ENCODE results near the gene ZBTB46.
"Not testable (repeated sequence)": the region's sequence is repeated elsewhere in the genome, so short reads cannot be mapped to it uniquely, and the experiment has no call there.

Gene ZBTB46

DNA sequence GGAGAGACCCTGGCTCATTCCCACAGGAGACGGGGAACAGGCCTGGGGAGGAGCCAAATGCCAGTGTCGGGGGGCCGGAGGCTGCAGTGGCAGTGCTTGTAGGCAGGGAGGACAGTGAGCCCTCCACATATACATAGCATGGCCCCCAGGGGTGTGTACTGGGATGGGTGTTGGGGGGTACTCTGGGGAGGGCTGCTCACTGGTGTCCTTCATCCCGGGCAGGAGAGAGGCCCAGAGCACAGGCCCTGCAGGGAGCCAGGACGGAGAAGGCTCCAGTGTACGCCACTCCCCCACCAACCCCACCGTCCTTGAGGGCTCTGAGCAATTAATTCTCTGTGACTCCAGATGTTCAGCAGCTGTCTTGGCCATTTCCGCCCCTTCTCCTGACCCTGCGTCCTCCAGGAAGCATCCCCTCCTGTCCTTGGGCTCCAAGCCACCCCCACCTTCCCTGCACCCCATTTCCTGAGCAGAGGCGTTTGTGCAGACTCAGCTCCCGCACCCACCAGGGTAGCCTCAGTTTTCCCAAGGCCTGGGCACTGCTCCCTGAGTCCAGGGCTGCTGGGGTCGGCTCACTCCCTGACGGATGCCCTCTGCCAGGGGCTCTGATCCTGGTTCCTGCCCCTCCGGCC lies 26.8 kb upstream of the ZBTB46 start:
- H3K4me3 ChIP-seq (ENCODE audit: low read depth in 1 of 5, low read length in 5 of 5): peak overlapping the region in 3 of 5 donors; percentile 16 to 30 (median 18)
- H3K9me3 ChIP-seq (ENCODE audit: control insufficient read depth in 5 of 5, low read length in 5 of 5): no peaks in the 10 kb centered on the region
- H3K9ac ChIP-seq (ENCODE audit: low read length in 5 of 5): peak overlapping the region in 1 of 5 donors; percentile 35
- H3K27me3 ChIP-seq (ENCODE audit: control insufficient read depth in 5 of 5, insufficient read depth in 4 of 5, low read length in 5 of 5): peaks cover 0 to 36% (median 30%) of the 10 kb centered on the region in 5 donors
- H3K4me1 ChIP-seq (ENCODE audit: control insufficient read depth in 5 of 5, insufficient read depth in 5 of 5, low read length in 5 of 5): peaks cover 14 to 77% (median 57%) of the 10 kb centered on the region in 5 donors
- peak overlapping the region; percentile 30 for H3K27ac ChIP-seq (ENCODE audit: low read depth, low read length)
- peaks cover 0 to 16% (median 11%) of the 10 kb centered on the region in 5 donors for H3K36me3 ChIP-seq (ENCODE audit: control insufficient read depth in 5 of 5, insufficient read depth in 5 of 5, low read length in 5 of 5)

DNA sequence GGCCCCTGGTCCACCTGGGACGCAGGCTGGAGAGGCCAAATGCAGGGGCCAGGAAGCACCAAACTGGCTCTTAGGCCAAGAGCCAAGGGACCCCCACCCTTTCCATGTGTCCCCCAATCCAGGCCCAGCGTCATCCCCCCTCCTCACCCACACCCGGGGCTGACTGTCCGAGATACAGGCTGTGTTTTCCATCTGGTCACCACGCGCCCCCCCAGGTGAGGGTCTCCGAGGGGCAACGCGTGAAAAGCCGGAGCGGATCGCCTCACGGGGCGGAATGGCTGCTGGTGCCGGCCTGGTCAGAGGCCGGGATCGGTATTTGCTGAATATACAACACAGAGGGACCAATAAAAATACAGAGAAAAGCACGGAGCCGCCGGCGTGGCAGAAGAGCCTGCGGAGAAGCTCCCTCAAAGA lies 25.0 kb upstream of the ZBTB46 start:
- Histone ChIP-seq H3K9ac (ENCODE audit: low read length in 5 of 5) (no peak overlapping the region), H3K4me3 (ENCODE audit: low read depth in 1 of 5, low read length in 5 of 5) (no peak overlapping the region), H3K4me1 (ENCODE audit: control insufficient read depth in 5 of 5, insufficient read depth in 5 of 5, low read length in 5 of 5) (peaks cover 14 to 83% (median 59%) of the 10 kb centered on the region in 5 donors), H3K9me3 (ENCODE audit: control insufficient read depth in 5 of 5, low read length in 5 of 5) (no peaks in the 10 kb centered on the region), H3K36me3 (ENCODE audit: control insufficient read depth in 5 of 5, insufficient read depth in 5 of 5, low read length in 5 of 5) (peaks cover 0 to under 1% (median 0%) of the 10 kb centered on the region in 5 donors), H3K27me3 (ENCODE audit: control insufficient read depth in 5 of 5, insufficient read depth in 4 of 5, low read length in 5 of 5) (peaks cover 0 to 36% (median 32%) of the 10 kb centered on the region in 5 donors), H3K27ac (ENCODE audit: low read depth, low read length) (no peak overlapping the region)

DNA sequence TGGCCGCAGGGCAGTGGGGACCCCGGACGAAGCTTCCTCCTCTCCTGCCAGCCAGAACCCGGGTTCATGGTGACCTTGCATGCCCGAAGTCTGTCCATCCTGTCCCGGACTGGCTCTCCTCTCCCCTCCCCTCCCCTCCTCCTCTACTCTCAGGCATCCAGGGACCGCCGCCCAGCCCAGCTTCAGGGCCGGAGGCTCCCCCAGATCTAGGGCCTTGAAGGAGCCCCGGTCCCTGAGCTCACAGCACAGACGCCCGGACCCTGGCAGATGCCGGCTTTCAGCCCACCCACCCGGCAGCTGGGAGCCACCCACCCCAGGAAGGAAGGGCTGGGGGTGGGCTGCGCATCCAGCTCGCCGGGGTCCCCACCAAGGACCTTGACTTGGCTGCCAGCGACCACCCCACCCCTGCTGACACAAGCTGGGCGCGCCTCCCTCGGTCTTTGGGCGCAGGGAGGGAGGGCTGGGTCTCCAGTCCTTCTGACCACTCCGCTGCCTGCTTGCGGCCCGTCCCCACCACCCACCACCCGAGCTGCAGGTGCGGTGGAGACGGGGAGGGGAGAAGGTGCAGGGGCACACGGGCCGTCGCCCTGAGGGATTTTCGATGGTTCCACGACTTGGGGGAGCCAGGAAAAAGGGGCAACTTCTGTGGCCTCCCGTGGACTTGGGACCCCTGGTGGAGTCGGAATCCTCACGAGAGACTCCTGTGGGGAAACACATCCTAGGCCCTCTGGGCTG lies 24.5 kb upstream of the ZBTB46 start:
- peaks cover 0 to 38% (median 33%) of the 10 kb centered on the region in 5 donors for H3K27me3 ChIP-seq (ENCODE audit: control insufficient read depth in 5 of 5, insufficient read depth in 4 of 5, low read length in 5 of 5)
- no peaks in the 10 kb centered on the region for H3K9me3 ChIP-seq (ENCODE audit: control insufficient read depth in 5 of 5, low read length in 5 of 5)
- peaks cover 14 to 83% (median 59%) of the 10 kb centered on the region in 5 donors for H3K4me1 ChIP-seq (ENCODE audit: control insufficient read depth in 5 of 5, insufficient read depth in 5 of 5, low read length in 5 of 5)
- no peaks in the 10 kb centered on the region for H3K36me3 ChIP-seq (ENCODE audit: control insufficient read depth in 5 of 5, insufficient read depth in 5 of 5, low read length in 5 of 5)
- peak overlapping the region in 2 of 5 donors; percentile 29 to 42 for H3K4me3 ChIP-seq (ENCODE audit: low read depth in 1 of 5, low read length in 5 of 5)
- peak overlapping the region; percentile 54 for H3K27ac ChIP-seq (ENCODE audit: low read depth, low read length)
- peak overlapping the region in 2 of 5 donors; percentile 39 to 43 for H3K9ac ChIP-seq (ENCODE audit: low read length in 5 of 5)

- Histone ChIP-seq H3K36me3 (ENCODE audit: control insufficient read depth in 5 of 5, insufficient read depth in 5 of 5, low read length in 5 of 5) (no peaks in the 10 kb centered on the region), H3K9me3 (ENCODE audit: control insufficient read depth in 5 of 5, low read length in 5 of 5) (no peaks in the 10 kb centered on the region), H3K27ac (ENCODE audit: low read depth, low read length) (peak overlapping the region; percentile 54), H3K4me1 (ENCODE audit: control insufficient read depth in 5 of 5, insufficient read depth in 5 of 5, low read length in 5 of 5) (peaks cover 14 to 77% (median 59%) of the 10 kb centered on the region in 5 donors), H3K9ac (ENCODE audit: low read length in 5 of 5) (peak overlapping the region in 3 of 5 donors; percentile 39 to 64 (median 56)), H3K4me3 (ENCODE audit: low read depth in 1 of 5, low read length in 5 of 5) (peak overlapping the region in 2 of 5 donors; percentile 29 to 42), H3K27me3 (ENCODE audit: control insufficient read depth in 5 of 5, insufficient read depth in 4 of 5, low read length in 5 of 5) (peaks cover 0 to 39% (median 33%) of the 10 kb centered on the region in 5 donors)
Observed at GRCh38 chr20:63854766-63855362, 23.8 kb upstream of the ZBTB46 start.

DNA sequence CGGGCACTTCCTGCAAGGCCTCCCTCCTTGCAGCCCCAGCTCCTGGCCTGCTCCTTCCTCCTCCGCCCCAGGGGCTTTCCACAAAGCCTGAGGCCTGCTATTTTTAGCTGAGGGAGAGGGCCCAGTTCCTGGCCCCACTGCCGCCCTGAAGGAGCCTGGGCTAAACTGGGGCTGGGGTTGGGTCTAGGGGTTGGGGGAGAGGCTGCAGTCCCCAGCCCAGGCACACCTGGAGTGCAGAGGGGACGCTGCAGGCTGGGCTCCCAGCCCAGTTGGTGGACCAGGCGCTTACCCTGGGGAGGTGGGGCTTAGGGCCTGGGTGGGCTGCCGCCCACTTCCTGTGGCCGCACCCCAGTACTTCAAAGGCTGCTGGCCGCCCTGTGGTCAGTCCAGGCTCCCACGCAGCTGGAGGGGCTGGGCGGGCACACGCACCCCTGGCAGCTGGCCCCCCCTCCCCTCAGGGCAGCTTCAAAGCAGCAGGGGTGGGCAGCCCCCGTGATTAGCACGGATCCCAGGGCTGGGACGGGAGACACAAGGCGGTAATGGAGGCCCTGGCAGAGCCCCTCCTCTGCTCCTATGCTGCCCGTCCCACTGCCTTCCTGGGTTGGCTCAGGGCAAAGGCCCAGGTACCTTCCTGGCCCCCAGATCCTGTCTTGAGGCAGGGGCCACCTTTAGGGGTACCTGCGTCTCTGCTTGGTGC lies 23.2 kb upstream of the ZBTB46 start:
- H3K4me1 ChIP-seq (ENCODE audit: control insufficient read depth in 5 of 5, insufficient read depth in 5 of 5, low read length in 5 of 5): peaks cover 12 to 70% (median 54%) of the 10 kb centered on the region in 5 donors
- H3K27ac ChIP-seq (ENCODE audit: low read depth, low read length): peak overlapping the region; percentile 54
- peak overlapping the region in 2 of 5 donors; percentile 56 to 64 for H3K9ac ChIP-seq (ENCODE audit: low read length in 5 of 5)
- peak overlapping the region in 2 of 5 donors; percentile 29 to 42 for H3K4me3 ChIP-seq (ENCODE audit: low read depth in 1 of 5, low read length in 5 of 5)
- H3K27me3 ChIP-seq (ENCODE audit: control insufficient read depth in 5 of 5, insufficient read depth in 4 of 5, low read length in 5 of 5): peaks cover 0 to 39% (median 33%) of the 10 kb centered on the region in 5 donors
- no peaks in the 10 kb centered on the region for H3K36me3 ChIP-seq (ENCODE audit: control insufficient read depth in 5 of 5, insufficient read depth in 5 of 5, low read length in 5 of 5)
- H3K9me3 ChIP-seq (ENCODE audit: control insufficient read depth in 5 of 5, low read length in 5 of 5): no peaks in the 10 kb centered on the region

DNA sequence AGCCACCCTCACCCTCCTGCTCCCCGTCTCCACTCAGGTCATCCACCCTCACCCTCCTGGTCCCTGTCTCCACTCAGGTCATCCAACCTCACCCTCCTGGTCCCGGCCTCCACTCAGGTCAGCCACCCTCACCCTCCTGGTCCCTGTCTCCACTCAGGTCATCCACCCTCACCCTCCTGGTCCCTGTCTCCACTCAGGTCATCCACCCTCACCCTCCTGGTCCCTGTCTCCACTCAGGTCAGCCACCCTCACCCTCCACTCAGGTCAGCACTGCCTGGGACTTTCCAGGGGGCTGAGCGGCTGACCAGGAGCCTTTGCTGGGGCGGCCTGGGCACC lies 22.6 kb upstream of the ZBTB46 start:
- not testable (repeated sequence) for H3K27ac ChIP-seq (ENCODE audit: low read depth, low read length); H3K4me3 ChIP-seq (ENCODE audit: low read depth in 1 of 5, low read length in 5 of 5); H3K36me3 ChIP-seq (ENCODE audit: control insufficient read depth in 5 of 5, insufficient read depth in 5 of 5, low read length in 5 of 5); H3K9me3 ChIP-seq (ENCODE audit: control insufficient read depth in 5 of 5, low read length in 5 of 5); H3K9ac ChIP-seq (ENCODE audit: low read length in 5 of 5)
- Histone ChIP-seq H3K4me1 (ENCODE audit: control insufficient read depth in 5 of 5, insufficient read depth in 5 of 5, low read length in 5 of 5) (peaks cover 8 to 66% (median 49%) of the 10 kb centered on the region in 5 donors), H3K27me3 (ENCODE audit: control insufficient read depth in 5 of 5, insufficient read depth in 4 of 5, low read length in 5 of 5) (peaks cover 0 to 38% (median 31%) of the 10 kb centered on the region in 5 donors)

DNA sequence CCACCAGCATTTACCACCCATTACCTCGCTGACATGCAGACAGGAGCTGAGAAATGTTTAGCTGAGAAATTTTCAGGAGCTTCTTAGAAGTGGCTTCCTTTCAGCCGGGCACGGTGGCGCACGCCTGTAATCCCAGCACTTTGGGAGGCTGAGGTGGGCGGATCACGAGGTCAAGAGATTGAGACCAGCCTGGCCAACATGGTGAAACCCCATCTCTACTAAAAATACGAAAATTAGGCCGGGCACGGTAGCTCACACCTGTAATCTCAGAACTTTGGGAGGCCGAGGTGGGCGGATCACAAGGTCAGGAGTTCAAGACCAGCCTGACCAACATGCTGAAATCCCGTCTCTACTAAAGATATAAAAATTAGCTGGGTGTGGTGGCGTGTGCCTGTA lies 20.5 kb upstream of the ZBTB46 start:
- not testable (repeated sequence) for H3K9me3 ChIP-seq (ENCODE audit: control insufficient read depth in 5 of 5, low read length in 5 of 5); H3K4me3 ChIP-seq (ENCODE audit: low read depth in 1 of 5, low read length in 5 of 5); H3K27ac ChIP-seq (ENCODE audit: low read depth, low read length); H3K36me3 ChIP-seq (ENCODE audit: control insufficient read depth in 5 of 5, insufficient read depth in 5 of 5, low read length in 5 of 5); H3K9ac ChIP-seq (ENCODE audit: low read length in 5 of 5)
- H3K27me3 ChIP-seq (ENCODE audit: control insufficient read depth in 5 of 5, insufficient read depth in 4 of 5, low read length in 5 of 5): peaks cover 6 to 35% (median 24%) of the 10 kb centered on the region in 5 donors
- peaks cover 8 to 69% (median 51%) of the 10 kb centered on the region in 5 donors for H3K4me1 ChIP-seq (ENCODE audit: control insufficient read depth in 5 of 5, insufficient read depth in 5 of 5, low read length in 5 of 5)

DNA sequence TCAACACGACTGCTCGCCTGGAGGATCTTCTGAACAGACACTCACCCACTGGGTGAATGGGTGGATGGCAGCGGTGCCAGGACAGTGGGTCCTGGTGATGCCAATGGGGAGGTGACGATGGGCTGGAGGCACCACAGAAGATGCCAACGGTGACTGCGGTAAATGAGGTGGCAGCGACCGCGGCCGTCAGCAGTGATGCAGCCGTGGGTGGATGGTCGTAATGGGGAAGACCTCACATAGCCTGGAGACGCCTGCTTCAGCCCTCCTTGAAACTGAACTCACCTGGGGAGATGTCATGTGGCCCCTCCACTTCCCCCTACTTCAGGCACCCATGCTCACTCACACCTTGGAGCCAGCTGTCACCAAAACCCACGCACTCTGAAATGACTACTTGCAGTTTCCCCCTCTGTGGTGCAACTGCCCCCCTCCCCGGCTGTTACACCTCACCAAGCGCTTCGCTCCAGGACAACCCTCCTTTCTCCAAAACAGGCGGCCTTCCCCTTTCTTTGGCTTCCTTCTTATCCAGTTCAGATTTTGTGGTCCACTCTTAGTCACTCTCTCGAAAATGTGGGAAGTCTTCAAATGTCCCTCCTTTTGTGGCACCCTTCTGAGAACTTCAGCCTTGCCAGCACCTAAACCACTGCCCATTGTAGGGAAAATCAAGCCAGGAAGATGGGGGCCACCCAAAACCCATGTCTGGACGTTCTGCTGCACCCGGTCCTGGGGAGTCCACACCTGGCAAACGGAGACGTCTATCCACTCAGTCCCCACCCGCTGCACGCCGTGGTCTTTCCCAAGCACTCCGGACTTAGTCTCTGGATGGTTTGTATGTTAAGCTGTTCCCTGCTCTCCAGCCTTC lies 19.9 kb upstream of the ZBTB46 start:
- H3K27ac ChIP-seq (ENCODE audit: low read depth, low read length): no peak overlapping the region
- peaks cover 6 to 34% (median 21%) of the 10 kb centered on the region in 5 donors for H3K27me3 ChIP-seq (ENCODE audit: control insufficient read depth in 5 of 5, insufficient read depth in 4 of 5, low read length in 5 of 5)
- no peak overlapping the region for H3K4me3 ChIP-seq (ENCODE audit: low read depth in 1 of 5, low read length in 5 of 5)
- no peaks in the 10 kb centered on the region for H3K9me3 ChIP-seq (ENCODE audit: control insufficient read depth in 5 of 5, low read length in 5 of 5)
- H3K4me1 ChIP-seq (ENCODE audit: control insufficient read depth in 5 of 5, insufficient read depth in 5 of 5, low read length in 5 of 5): peaks cover 8 to 70% (median 55%) of the 10 kb centered on the region in 5 donors
- H3K9ac ChIP-seq (ENCODE audit: low read length in 5 of 5): no peak overlapping the region
- no peaks in the 10 kb centered on the region for H3K36me3 ChIP-seq (ENCODE audit: control insufficient read depth in 5 of 5, insufficient read depth in 5 of 5, low read length in 5 of 5)

Data from subcutaneous abdominal adipose tissue (tissue), 5 donors.